T-helper 2 cell (primary cell): ENCODE results near the gene CNTNAP2.

Experiments used
- DNase-seq, 5 experiments: peaks; one replicate each; pipeline versions ENCODE4 v3.0.0 to v3.0.0-alpha.2; 2012 to 2022

Gene CNTNAP2

GRCh38 chr7:146296028-146296427 lies 179.4 kb downstream of the CNTNAP2 start:
- DNase-seq, result no peak

- DNase-seq, result no peak
Measured at GRCh38 chr7:146314962-146315361, 198.4 kb downstream of the CNTNAP2 start.

GRCh38 chr7:146319629-146320028 lies 203.0 kb downstream of the CNTNAP2 start:
- no peak for DNase-seq

GRCh38 chr7:146321301-146321700 lies 204.7 kb downstream of the CNTNAP2 start:
- DNase-seq, result no peak

- no peak for DNase-seq
Measured at GRCh38 chr7:146331369-146331768, 214.8 kb downstream of the CNTNAP2 start.

- no peak for DNase-seq
Measured at GRCh38 chr7:146345251-146345650, 228.7 kb downstream of the CNTNAP2 start.

- DNase-seq, result no peak
Measured at GRCh38 chr7:146346096-146346495, 229.5 kb downstream of the CNTNAP2 start.

- no peak for DNase-seq
Measured at GRCh38 chr7:146355216-146355615, 238.6 kb downstream of the CNTNAP2 start.

- DNase-seq, result no peak
Measured at GRCh38 chr7:146359176-146359575, 242.6 kb downstream of the CNTNAP2 start.

- DNase-seq, result no peak
Measured at GRCh38 chr7:146366938-146367337, 250.3 kb downstream of the CNTNAP2 start.

GRCh38 chr7:146370171-146370570 lies 253.6 kb downstream of the CNTNAP2 start:
- no peak for DNase-seq

GRCh38 chr7:146375170-146375569 lies 258.6 kb downstream of the CNTNAP2 start:
- DNase-seq, result no peak

GRCh38 chr7:146378196-146378595 lies 261.6 kb downstream of the CNTNAP2 start:
- no peak for DNase-seq

- DNase-seq, result no peak
Measured at GRCh38 chr7:146387140-146387539, 270.5 kb downstream of the CNTNAP2 start.

- no peak for DNase-seq
Measured at GRCh38 chr7:146388928-146389327, 272.3 kb downstream of the CNTNAP2 start.

GRCh38 chr7:146393346-146393745 lies 276.7 kb downstream of the CNTNAP2 start:
- no peak for DNase-seq

GRCh38 chr7:146397141-146397540 lies 280.5 kb downstream of the CNTNAP2 start:
- DNase-seq, result no peak

GRCh38 chr7:146401939-146402338 lies 285.3 kb downstream of the CNTNAP2 start:
- DNase-seq, result no peak

GRCh38 chr7:146405737-146406136 lies 289.1 kb downstream of the CNTNAP2 start:
- no peak for DNase-seq

GRCh38 chr7:146411975-146412374 lies 295.4 kb downstream of the CNTNAP2 start:
- no peak for DNase-seq

- no peak for DNase-seq
Measured at GRCh38 chr7:146412781-146413180, 296.2 kb downstream of the CNTNAP2 start.

- no peak for DNase-seq
Measured at GRCh38 chr7:146414373-146414772, 297.8 kb downstream of the CNTNAP2 start.

- DNase-seq, result no peak
Measured at GRCh38 chr7:146414937-146415336, 298.3 kb downstream of the CNTNAP2 start.

- DNase-seq, result no peak
Measured at GRCh38 chr7:146417176-146417575, 300.6 kb downstream of the CNTNAP2 start.

- no peak for DNase-seq
Measured at GRCh38 chr7:146423446-146423845, 306.8 kb downstream of the CNTNAP2 start.

GRCh38 chr7:146424084-146424483 lies 307.5 kb downstream of the CNTNAP2 start:
- no peak for DNase-seq
